Trophoblast cell (in vitro differentiated cells and primary cell): Measurements from ENCODE around the gene MAST4.

Source experiments
- DNase-seq, 2 donors: peaks; one replicate each; pipeline ENCODE4 v3.0.0-alpha.2; 2016
- H2AFZ ChIP-seq: 2 replicates; pipeline ENCODE4 v1.6.1; 2013; ENCODE audit warnings: low read length, moderate library complexity, mild to moderate bottlenecking; ENCODE audit not compliant: insufficient read depth, poor library complexity
- H2AK5ac ChIP-seq: 2 replicates; pipeline ENCODE4 v1.6.1; 2013; ENCODE audit warnings: mild to moderate bottlenecking, low read length
- H2BK120ac ChIP-seq: 2 replicates; pipeline ENCODE4 v1.6.1; 2013; ENCODE audit warnings: low read length, mild to moderate bottlenecking, moderate library complexity; ENCODE audit not compliant: insufficient read depth, poor library complexity
- H2BK12ac ChIP-seq: 2 replicates; pipeline ENCODE4 v1.6.1; 2013; ENCODE audit warnings: mild to moderate bottlenecking, low read length, moderate library complexity
- H2BK5ac ChIP-seq: 2 replicates; pipeline ENCODE4 v1.6.1; 2013; ENCODE audit warnings: low read length, low read depth, moderate library complexity, mild to moderate bottlenecking; ENCODE audit not compliant: poor library complexity
- H3K14ac ChIP-seq: 2 replicates; pipeline ENCODE4 v1.6.1; 2013; ENCODE audit warnings: mild to moderate bottlenecking, low read length
- H3K18ac ChIP-seq: 2 replicates; pipeline ENCODE4 v1.6.1; 2013; ENCODE audit warnings: mild to moderate bottlenecking, low read length
- H3K23ac ChIP-seq: 2 replicates; pipeline ENCODE4 v1.6.1; 2013; ENCODE audit warnings: low read length
- H3K27ac ChIP-seq: 2 replicates; pipeline ENCODE4 v1.5.1; 2013; ENCODE audit warnings: low read depth, mild to moderate bottlenecking, inconsistent platforms, low read length, moderate library complexity
- H3K27me3 ChIP-seq: 2 replicates; pipeline ENCODE4 v1.6.1; 2013; ENCODE audit warnings: inconsistent platforms, mild to moderate bottlenecking, low read length, moderate library complexity; ENCODE audit not compliant: insufficient read depth
- H3K36me3 ChIP-seq, 2 experiments: 1 replicate in 1 of 2; 2 replicates in 1 of 2; pipeline ENCODE4 v1.6.1; 2013; ENCODE audit warnings: low read length in 2 of 2, mild to moderate bottlenecking in 2 of 2, moderate library complexity in 1 of 2; ENCODE audit not compliant: insufficient read depth in 2 of 2, control insufficient read depth in 1 of 2
- H3K4ac ChIP-seq: 2 replicates; pipeline ENCODE4 v1.6.1; 2013; ENCODE audit warnings: low read depth, mild to moderate bottlenecking, low read length, moderate library complexity
- H3K4me1 ChIP-seq, 2 experiments: 1 replicate in 1 of 2; 2 replicates in 1 of 2; pipeline ENCODE4 v1.6.1; 2013; ENCODE audit warnings: low read length in 2 of 2, mild to moderate bottlenecking in 2 of 2, moderate library complexity in 1 of 2; ENCODE audit not compliant: insufficient read depth in 2 of 2, control insufficient read depth in 1 of 2
- H3K4me2 ChIP-seq: 2 replicates; pipeline ENCODE4 v1.6.1; 2013; ENCODE audit warnings: inconsistent platforms, mild to moderate bottlenecking, low read length, moderate library complexity
- H3K4me3 ChIP-seq: 2 replicates; pipeline ENCODE4 v1.5.1; 2013; ENCODE audit warnings: mild to moderate bottlenecking, low read depth, low read length, inconsistent platforms
- H3K79me1 ChIP-seq: one replicate; pipeline ENCODE4 v1.6.1; 2013; ENCODE audit warnings: low read length
- H3K79me2 ChIP-seq: 2 replicates; pipeline ENCODE4 v1.6.1; 2013; ENCODE audit warnings: low read length, mild to moderate bottlenecking; ENCODE audit not compliant: control insufficient read depth, insufficient read depth, poor library complexity
- H3K9ac ChIP-seq: 2 replicates; pipeline ENCODE4 v1.6.1; 2013; ENCODE audit warnings: mild to moderate bottlenecking, low read length
- H3K9me3 ChIP-seq: 2 replicates; pipeline ENCODE4 v1.6.1; 2013; ENCODE audit warnings: low read depth, mild to moderate bottlenecking, control low read depth, inconsistent platforms, low read length; ENCODE audit not compliant: insufficient read depth
- H4K12ac ChIP-seq: 2 replicates; pipeline ENCODE4 v1.6.1; 2013; ENCODE audit warnings: low read depth, mild to moderate bottlenecking, low read length, moderate library complexity
- H4K8ac ChIP-seq: 2 replicates; pipeline ENCODE4 v1.6.1; 2013; ENCODE audit warnings: low read depth, mild to moderate bottlenecking, low read length, moderate library complexity
- H4K91ac ChIP-seq: one replicate; pipeline ENCODE4 v1.6.1; 2013; ENCODE audit warnings: low read depth, mild to moderate bottlenecking, low read length, moderate library complexity
- WGBS: extraction: QIAGEN DNeasy Blood & Tissue Kit; methylation state at CpG from one replicate; pipeline ENCODE4 v1.1.7; 2013; ENCODE audit warnings: missing lambda C conversion rate; ENCODE audit not compliant: insufficient read length, insufficient coverage; ENCODE audit errors: extremely low coverage; 5-methylcytosine and 5-hydroxymethylcytosine counted together

The MAST4 gene

DNA sequence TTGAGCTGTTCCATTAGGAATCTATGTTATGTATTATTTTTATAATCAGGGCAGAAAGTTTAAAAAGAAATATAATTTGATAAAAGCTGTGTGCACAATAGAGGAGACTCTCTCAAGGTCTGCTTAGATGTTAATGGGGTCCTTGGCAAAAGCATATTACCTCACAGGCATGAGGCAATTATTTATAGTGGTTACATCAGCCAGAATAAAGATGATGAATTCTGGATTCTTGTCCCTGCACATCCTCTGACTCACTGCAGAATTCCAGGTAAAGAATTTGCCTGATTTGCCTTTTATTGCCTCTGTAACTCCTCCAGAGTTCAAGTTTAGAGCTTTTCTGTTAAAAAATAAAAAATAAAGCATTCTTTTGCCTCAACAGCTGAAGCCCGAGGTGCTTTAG lies 253.6 kb downstream of the MAST4 start:
- Histone ChIP-seq H2AK5ac (no peak overlapping the region), H2BK12ac (no peak overlapping the region), H4K91ac (no peak overlapping the region), H3K27ac (no peak overlapping the region), H3K79me2 (no peaks in the 10 kb centered on the region), H3K23ac (no peak overlapping the region), H3K4me1 (no peaks in the 10 kb centered on the region), H3K36me3 (no peaks in the 10 kb centered on the region), H3K18ac (no peak overlapping the region), H3K4me3 (no peak overlapping the region), H3K27me3 (no peaks in the 10 kb centered on the region), H3K4ac (no peak overlapping the region), H3K79me1 (no peaks in the 10 kb centered on the region), H3K14ac (no peak overlapping the region), H2BK120ac (no peak overlapping the region), H2BK5ac (no peak overlapping the region), H3K9me3 (no peaks in the 10 kb centered on the region), H2AFZ (no peak overlapping the region), H4K12ac (no peak overlapping the region), H4K8ac (no peak overlapping the region), H3K4me2 (no peak overlapping the region), H3K9ac (no peak overlapping the region)
- whole genome bisulfite sequencing: no CpG with 5 or more reads among the region's 1 CpG
- peak; percentile 20 to 80 for DNase-seq

DNA sequence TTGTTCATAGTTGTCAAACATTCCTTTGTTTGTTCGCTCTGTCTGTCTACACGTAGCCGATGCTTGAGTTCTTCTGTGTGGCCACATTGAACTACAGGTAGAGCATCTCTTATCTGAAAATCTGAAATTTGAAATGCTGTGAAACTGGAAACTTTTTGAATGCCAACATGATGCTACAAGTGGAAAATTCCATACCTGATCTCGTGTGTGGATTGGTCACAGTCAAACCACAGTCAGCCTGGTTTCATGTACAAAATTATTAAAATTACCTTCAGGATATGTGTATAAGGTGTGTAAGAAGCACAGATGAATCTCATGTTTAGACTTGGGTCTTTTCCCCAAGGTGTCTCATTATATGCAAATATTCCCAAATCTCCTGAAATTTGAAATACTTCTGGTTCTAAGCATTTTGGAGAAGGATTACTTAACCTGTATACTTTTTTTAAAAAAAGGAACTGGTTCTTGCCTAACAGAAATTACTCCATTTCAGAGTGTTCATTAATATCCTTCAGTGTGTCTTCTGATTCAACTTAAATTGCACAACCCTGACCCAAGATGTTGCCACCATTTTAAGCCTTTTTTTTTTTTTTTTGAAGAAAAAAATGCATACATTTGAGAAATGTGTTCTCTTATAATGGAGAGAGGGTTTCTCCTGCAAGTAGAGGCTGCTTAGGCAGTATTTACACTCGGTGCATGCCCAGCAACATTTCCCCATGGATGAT lies 254.3 kb downstream of the MAST4 start:
- Histone ChIP-seq H4K91ac (no peak overlapping the region), H4K8ac (no peak overlapping the region), H3K36me3 (no peaks in the 10 kb centered on the region), H2BK12ac (no peak overlapping the region), H3K4me2 (no peak overlapping the region), H2AK5ac (no peak overlapping the region), H2BK120ac (no peak overlapping the region), H3K18ac (no peak overlapping the region), H3K79me2 (no peaks in the 10 kb centered on the region), H3K4me1 (no peaks in the 10 kb centered on the region), H3K79me1 (no peaks in the 10 kb centered on the region), H3K27me3 (no peaks in the 10 kb centered on the region), H3K9me3 (no peaks in the 10 kb centered on the region), H3K4me3 (no peak overlapping the region), H3K4ac (no peak overlapping the region), H3K27ac (no peak overlapping the region), H3K9ac (no peak overlapping the region), H2BK5ac (no peak overlapping the region), H4K12ac (no peak overlapping the region), H2AFZ (no peak overlapping the region), H3K14ac (no peak overlapping the region), H3K23ac (no peak overlapping the region)
- WGBS: no CpG with 5 or more reads among the region's 5 CpGs
- peak; percentile 64 to 99 for DNase-seq

DNA sequence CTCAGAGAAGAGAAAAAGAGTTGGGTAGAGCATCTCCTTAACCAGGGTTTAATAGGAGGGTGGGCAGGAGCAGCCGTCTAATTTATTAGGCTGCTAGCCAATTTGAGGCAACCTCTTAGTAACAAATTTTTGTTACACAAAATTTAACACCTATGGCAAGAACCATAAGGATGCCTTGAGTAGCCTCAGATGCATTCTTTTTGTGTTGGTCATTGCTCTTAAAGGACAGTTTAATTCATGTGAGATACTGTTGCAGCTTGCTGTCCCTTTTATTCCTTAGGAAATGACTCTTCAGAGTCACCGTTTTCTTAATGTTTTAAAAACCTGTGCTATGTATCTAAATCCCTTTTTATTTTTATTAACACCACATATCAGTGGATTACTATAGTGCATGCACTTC lies 255.1 kb downstream of the MAST4 start:
- Histone ChIP-seq H2BK120ac (no peak overlapping the region), H3K9me3 (no peaks in the 10 kb centered on the region), H2BK5ac (no peak overlapping the region), H3K27ac (no peak overlapping the region), H4K8ac (no peak overlapping the region), H3K4me3 (no peak overlapping the region), H3K79me2 (no peaks in the 10 kb centered on the region), H3K9ac (no peak overlapping the region), H2AFZ (no peak overlapping the region), H2AK5ac (no peak overlapping the region), H3K4ac (no peak overlapping the region), H4K91ac (no peak overlapping the region), H4K12ac (no peak overlapping the region), H2BK12ac (no peak overlapping the region), H3K14ac (no peak overlapping the region), H3K4me1 (no peaks in the 10 kb centered on the region), H3K36me3 (no peaks in the 10 kb centered on the region), H3K27me3 (no peaks in the 10 kb centered on the region), H3K18ac (no peak overlapping the region), H3K23ac (no peak overlapping the region), H3K4me2 (no peak overlapping the region), H3K79me1 (no peaks in the 10 kb centered on the region)
- no CpG with 5 or more reads among the region's 2 CpGs for WGBS
- DNase-seq: peak in 1 of 2 donors; percentile 61

DNA sequence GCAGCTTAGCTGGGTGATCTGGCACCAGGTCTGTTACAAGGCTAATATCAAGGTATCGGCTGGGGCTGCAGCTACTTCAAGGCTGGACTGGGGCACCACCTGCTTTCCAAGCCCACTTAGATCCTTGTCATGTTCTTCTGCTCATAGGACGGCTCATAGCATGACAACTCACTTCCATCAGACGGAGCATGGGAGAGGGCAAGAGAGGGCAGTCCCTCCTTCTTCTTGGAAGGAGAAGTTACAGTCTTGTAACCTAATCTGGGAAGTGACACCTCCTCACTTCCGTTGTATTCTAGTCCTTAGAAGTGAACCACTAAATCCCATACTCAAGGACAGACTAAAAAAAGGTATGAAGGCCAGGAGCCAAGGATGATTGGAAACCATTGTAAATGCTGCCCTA lies 258.2 kb downstream of the MAST4 start:
- Histone ChIP-seq H3K27ac (no peak overlapping the region), H2AK5ac (no peak overlapping the region), H3K36me3 (no peaks in the 10 kb centered on the region), H2BK5ac (no peak overlapping the region), H3K9ac (no peak overlapping the region), H3K23ac (no peak overlapping the region), H4K8ac (no peak overlapping the region), H3K9me3 (no peaks in the 10 kb centered on the region), H3K14ac (no peak overlapping the region), H3K79me1 (no peaks in the 10 kb centered on the region), H3K18ac (no peak overlapping the region), H4K12ac (no peak overlapping the region), H2BK120ac (no peak overlapping the region), H2BK12ac (no peak overlapping the region), H3K27me3 (no peaks in the 10 kb centered on the region), H3K79me2 (no peaks in the 10 kb centered on the region), H4K91ac (no peak overlapping the region), H3K4me1 (no peaks in the 10 kb centered on the region), H2AFZ (no peak overlapping the region), H3K4ac (no peak overlapping the region), H3K4me2 (no peak overlapping the region), H3K4me3 (no peak overlapping the region)
- DNase-seq: no peak
- no CpG with 5 or more reads among the region's 4 CpGs for WGBS
